ENCODE data around the gene TTC4.

- no peak for TF ChIP-seq CTCF (IDR thresholded peaks at IDR 0.05; ENCODE audit: poor library complexity)
- TF ChIP-seq EZH2phosphoT487 (IDR thresholded peaks at IDR 0.05; ENCODE audit: low read depth, severe bottlenecking, unreplicated experiment): no peak
- no peak for TF ChIP-seq EZH2 (IDR thresholded peaks at IDR 0.05; ENCODE audit: borderline replicate concordance)
These were observed 51.9 kb downstream of the TTC4 start for GRCh38 chr1:54767526-54767925.

Measured in hepatocyte (in vitro differentiated cells).